Liver (tissue), 9 donors: ENCODE measurements around the gene TMEM178B. TPM values are rescaled to one million over a fixed set of nuclear protein-coding genes. Genes with fewer than 3 reads are reported as not detected.

Experiments
- DNase-seq: peaks from one replicate; pipeline ENCODE4 v3.0.0-alpha.2; 2017; ENCODE audit warnings: low spot score
- H3K27ac ChIP-seq, 2 donors: one replicate each; pipeline ENCODE4 v1.7.0; 2013; ENCODE audit warnings: inconsistent platforms in 2 of 2, low read length in 2 of 2, control low read depth in 1 of 2, low read depth in 1 of 2, mild to moderate bottlenecking in 1 of 2
- H3K27me3 ChIP-seq, 4 donors: one replicate each; pipeline versions ENCODE4 v1.6.1 to v1.7.0; 2013; ENCODE audit warnings: low read length in 3 of 4, inconsistent platforms in 1 of 4, mild to moderate bottlenecking in 1 of 4, moderate library complexity in 1 of 4; ENCODE audit not compliant: control insufficient read depth in 4 of 4, insufficient read depth in 4 of 4
- H3K36me3 ChIP-seq, 4 donors: one replicate each; pipeline versions ENCODE4 v1.6.1 to v1.7.0; 2013; ENCODE audit warnings: low read length in 3 of 4, mild to moderate bottlenecking in 3 of 4, low read depth in 1 of 4, moderate library complexity in 1 of 4; ENCODE audit not compliant: control insufficient read depth in 4 of 4, insufficient read depth in 3 of 4
- H3K4me1 ChIP-seq, 4 donors: one replicate each; pipeline versions ENCODE4 v1.6.1 to v1.7.0; 2013; ENCODE audit warnings: low read length in 3 of 4, mild to moderate bottlenecking in 3 of 4, moderate library complexity in 1 of 4; ENCODE audit not compliant: control insufficient read depth in 4 of 4, insufficient read depth in 4 of 4
- H3K4me3 ChIP-seq, 3 donors: one replicate each; pipeline versions ENCODE4 v1.6.1 to v1.7.0; 2013; ENCODE audit warnings: low read length in 3 of 3, control low read depth in 1 of 3, low read depth in 1 of 3, mild to moderate bottlenecking in 1 of 3
- H3K9ac ChIP-seq, 2 donors: one replicate each; pipeline ENCODE4 v1.7.0; 2013; ENCODE audit warnings: low read length in 2 of 2, mild to moderate bottlenecking in 2 of 2, moderate library complexity in 2 of 2, control low read depth in 1 of 2, low read depth in 1 of 2
- H3K9me3 ChIP-seq, 4 donors: one replicate each; pipeline versions ENCODE4 v1.6.1 to v1.7.0; 2013; ENCODE audit warnings: low read length in 3 of 4; ENCODE audit not compliant: control insufficient read depth in 4 of 4
- ATF3 ChIP-seq: IDR thresholded peaks from 2 replicates; pipeline ENCODE4 v1.6.1; 2016; ENCODE audit warnings: antibody characterized with exemption
- CTCF ChIP-seq: fragments of 150-350 bp; IDR thresholded peaks from 2 replicates; pipeline ENCODE4 v1.5.1; 2017; ENCODE audit warnings: improper control_type of control experiment, low read depth, low read length; ENCODE audit not compliant: missing input control
- FOXA1 ChIP-seq: IDR thresholded peaks from 2 replicates; pipeline ENCODE4 v1.6.1; 2016; ENCODE audit warnings: antibody characterized with exemption
- FOXA2 ChIP-seq: IDR thresholded peaks from 2 replicates; pipeline ENCODE4 v1.6.1; 2016; ENCODE audit warnings: antibody characterized with exemption
- HNF4G ChIP-seq: IDR thresholded peaks from 2 replicates; pipeline ENCODE4 v1.6.1; 2016; ENCODE audit warnings: antibody characterized with exemption
- MAX ChIP-seq: IDR thresholded peaks from 2 replicates; pipeline ENCODE4 v1.6.1; 2016; ENCODE audit warnings: antibody characterized with exemption
- RAD21 ChIP-seq, 2 donors: IDR thresholded peaks; 2 replicates each; pipeline ENCODE4 v1.6.1; 2016; ENCODE audit warnings: antibody characterized with exemption in 2 of 2, mild to moderate bottlenecking in 2 of 2
- REST ChIP-seq: IDR thresholded peaks from 2 replicates; pipeline ENCODE4 v1.6.1; 2016; ENCODE audit warnings: antibody characterized with exemption, mild to moderate bottlenecking
- RXRA ChIP-seq, 2 donors: IDR thresholded peaks; 2 replicates each; pipeline ENCODE4 v1.6.1; 2017 to 2018; ENCODE audit warnings: antibody characterized with exemption in 2 of 2, mild to moderate bottlenecking in 1 of 2
- SP1 ChIP-seq: IDR thresholded peaks from 2 replicates; pipeline ENCODE4 v1.6.1; 2018; ENCODE audit warnings: antibody characterized with exemption, mild to moderate bottlenecking
- TAF1 ChIP-seq: conservative IDR thresholded peaks from 2 replicates; pipeline ENCODE4 v1.6.1; 2016; ENCODE audit warnings: antibody characterized with exemption, mild to moderate bottlenecking
- YY1 ChIP-seq: IDR thresholded peaks from 2 replicates; pipeline ENCODE4 v1.6.1; 2016; ENCODE audit warnings: antibody characterized with exemption, mild to moderate bottlenecking
- ZBTB33 ChIP-seq: IDR thresholded peaks from 2 replicates; pipeline ENCODE4 v1.6.1; 2016; ENCODE audit warnings: antibody characterized with exemption
- WGBS: extraction: QIAGEN DNeasy Blood & Tissue Kit; methylation state at CpG from one replicate; pipeline ENCODE4 v1.1.7; 2013; 5-methylcytosine and 5-hydroxymethylcytosine counted together
- polyA plus RNA-seq, 2 donors: library from polyadenylated mRNA; stranded (reverse) in 1 of 2; unstranded in 1 of 2; fragments of 200-250 nt in 1 of 2; fragments of >200 nt in 1 of 2; fragmentation: Nextera tagmentation in 1 of 2; extraction: Ambion mirVana in 1 of 2; gene quantifications; one replicate each; pipeline versions ENCODE4 v1.2.1 to v1.2.3, GENCODE V29; 2013 to 2015
- total RNA-seq, 2 donors: library from RNA; depleted of rRNA; stranded (reverse); fragments of >200 nt; gene quantifications; one replicate each; pipeline ENCODE4 v1.2.3, GENCODE V29; 2014
- donor health status: healthy.
- donor health status: healthy.
- donor health status: healthy.
- donor health status: healthy.
- donor health status: healthy.

Gene TMEM178B
- total and polyA plus RNA-seq, 4 donors, result under 0.01 to 0.02 (median under 0.01) TPM; not detected in 1

- no peak overlapping the region for H3K27ac ChIP-seq
- H3K9me3 ChIP-seq, result no peaks in the 10 kb centered on the region
- H3K4me1 ChIP-seq, result no peaks in the 10 kb centered on the region
- no peak overlapping the region for H3K9ac ChIP-seq
- no peak for DNase-seq
- WGBS, result 81% methylated on average over 7 of the region's 7 CpGs
- H3K4me3 ChIP-seq, result no peak overlapping the region
- TF ChIP-seq YY1 (no peak), TAF1 (no peak), REST (no peak), ZBTB33 (no peak), FOXA2 (no peak), SP1 (no peak), ATF3 (no peak), MAX (no peak), FOXA1 (no peak), RXRA (IDR thresholded peaks at IDR 0.05) (no peak), HNF4G (no peak), CTCF (no peak), RAD21 (IDR thresholded peaks at IDR 0.05) (no peak)
- no peaks in the 10 kb centered on the region for H3K36me3 ChIP-seq
- peaks cover 0 to 8% (median 0%) of the 10 kb centered on the region in 4 donors for H3K27me3 ChIP-seq
Measured at GRCh38 chr7:141397236-141398163, 323.6 kb downstream of the TMEM178B start.

- H3K27me3 ChIP-seq, result peaks cover 0 to 7% (median 0%) of the 10 kb centered on the region in 4 donors
- TF ChIP-seq RAD21 (IDR thresholded peaks at IDR 0.05), result no peak
- no peak for TF ChIP-seq FOXA2
- no peaks in the 10 kb centered on the region for H3K9me3 ChIP-seq
- H3K4me3 ChIP-seq, result no peak overlapping the region
- no peak for DNase-seq
- no peaks in the 10 kb centered on the region for H3K36me3 ChIP-seq
- no peak overlapping the region for H3K9ac ChIP-seq
- no peak overlapping the region for H3K27ac ChIP-seq
- H3K4me1 ChIP-seq, result no peaks in the 10 kb centered on the region
- WGBS, result 70% methylated on average over 2 of the region's 2 CpGs
Measured at GRCh38 chr7:141400356-141400755, 326.5 kb downstream of the TMEM178B start.
